HL-60/S4 (cell line): ENCODE measurements around the gene KIR3DL1.
"Not testable (repeated sequence)": the region's sequence is repeated elsewhere in the genome, so short reads cannot be mapped to it uniquely, and the experiment has no call there.

Experiments
- in situ Hi-C: fragments of 300-500 bp; cut with MboI; formaldehyde crosslinking; loops from 2 replicates; pipeline ENCODE4 v1.14.3; 2022; ENCODE audit warnings: low sequenced_read_pairs

Gene KIR3DL1

GRCh38 chr19:54806516-54806838 lies 9.8 kb upstream of the KIR3DL1 start:
- in situ Hi-C loops: no loop called here

- in situ Hi-C loops: not testable (repeated sequence)
Measured at GRCh38 chr19:54814571-54814970, 1.7 kb upstream of the KIR3DL1 start.

GRCh38 chr19:54817670-54818536 lies 1.6 kb downstream of the KIR3DL1 start:
- in situ Hi-C loops: no loop called here

GRCh38 chr19:54824416-54824815 lies 8.1 kb downstream of the KIR3DL1 start:
- in situ Hi-C loops: not testable (repeated sequence)

- in situ Hi-C loops: not testable (repeated sequence)
Measured at GRCh38 chr19:54825326-54825725, 9.1 kb downstream of the KIR3DL1 start.

- in situ Hi-C loops: not testable (repeated sequence)
Measured at GRCh38 chr19:54828064-54828463, 11.8 kb downstream of the KIR3DL1 start.

GRCh38 chr19:54832496-54832895 lies 16.2 kb downstream of the KIR3DL1 start, which contains the start of gene KIR2DS4:
Gene KIR2DS4 (plus strand): TSS chr19:54832676.
- in situ Hi-C loops: not testable (repeated sequence)

- in situ Hi-C loops: not testable (repeated sequence)
Measured at GRCh38 chr19:54835126-54835525, 18.9 kb downstream of the KIR3DL1 start.

GRCh38 chr19:54837522-54837921 lies 21.3 kb downstream of the KIR3DL1 start:
- in situ Hi-C loops: not testable (repeated sequence)

GRCh38 chr19:54843171-54843570 lies 26.9 kb downstream of the KIR3DL1 start:
- in situ Hi-C loops: not testable (repeated sequence)

- in situ Hi-C loops: loop anchor here (10.0 kb wide), 1 partner anchor 75 kb away; no protein-coding TSS in a partner anchor
Measured at GRCh38 chr19:54850061-54850640, 33.9 kb downstream of the KIR3DL1 start, which contains the start of gene KIR3DL2. Gene KIR3DL2 (plus strand): TSS chr19:54850443. CDS start chr19:54850476, 33 bp downstream.

GRCh38 chr19:54850930-54851329 lies 34.7 kb downstream of the KIR3DL1 start:
- in situ Hi-C loops: loop anchor here (10.0 kb wide), 1 partner anchor 76 kb away; no protein-coding TSS in a partner anchor

- in situ Hi-C loops: loop anchor here (10.0 kb wide), 1 partner anchor 77 kb away; no protein-coding TSS in a partner anchor
Measured at GRCh38 chr19:54851353-54851752, 35.1 kb downstream of the KIR3DL1 start.

- in situ Hi-C loops: loop anchor here (10.0 kb wide), 1 partner anchor 80 kb away; no protein-coding TSS in a partner anchor
Measured at GRCh38 chr19:54855241-54855640, 39.0 kb downstream of the KIR3DL1 start.

GRCh38 chr19:54858476-54858875 lies 42.2 kb downstream of the KIR3DL1 start:
- in situ Hi-C loops: loop anchor here (10.0 kb wide), 1 partner anchor 84 kb away; no protein-coding TSS in a partner anchor

- in situ Hi-C loops: loop anchor here (10.0 kb wide), 1 partner anchor 85 kb away; no protein-coding TSS in a partner anchor
Measured at GRCh38 chr19:54859421-54859820, 43.2 kb downstream of the KIR3DL1 start.

- in situ Hi-C loops: not testable (repeated sequence)
Measured at GRCh38 chr19:54863459-54863858, 47.2 kb downstream of the KIR3DL1 start.

GRCh38 chr19:54871696-54872095 lies 55.4 kb downstream of the KIR3DL1 start:
- in situ Hi-C loops: no loop called here

- in situ Hi-C loops: no loop called here
Measured at GRCh38 chr19:54873990-54874389, 57.7 kb downstream of the KIR3DL1 start, which contains the start of gene FCAR. Gene FCAR (plus strand): TSS chr19:54874235. CDS start chr19:54874290, 55 bp downstream.

GRCh38 chr19:54875506-54875905 lies 59.2 kb downstream of the KIR3DL1 start:
- in situ Hi-C loops: no loop called here

- in situ Hi-C loops: no loop called here
Measured at GRCh38 chr19:54877471-54877870, 61.2 kb downstream of the KIR3DL1 start.
